Measurements from ENCODE around the gene SYTL1. TPM values are rescaled to one million over a fixed set of nuclear protein-coding genes. Genes with fewer than 3 reads are reported as not detected.

SYTL1 gene
- total and polyA plus RNA-seq, 9 of the 15 experiments (the other 6 are each of a cell fraction or from before 2014, with no cell fraction given): 0.04 to 9.3 (median 1.7) TPM

GRCh38 chr1:27341525-27342252, at the start of gene SYTL1 (continued):
- TF ChIP-seq ZBTB40 (IDR thresholded peaks at IDR 0.05) (peak; percentile 31; the same call in 1 of the 2 replicates), ZBTB40 (CRISPR knock-in tag; IDR thresholded peaks at IDR 0.05) (no peak), NR4A1 (CRISPR knock-in tag; IDR thresholded peaks at IDR 0.05) (no peak), NR4A1 (tag; IDR thresholded peaks at IDR 0.05) (no peak), BRF1 (IDR thresholded peaks at IDR 0.05; ENCODE audit: borderline replicate concordance, extremely low read depth, insufficient read length) (no peak), FUS (optimal IDR thresholded peaks at IDR 0.05; ENCODE audit: low read depth, low read length) (no peak), MBD2 (IDR thresholded peaks at IDR 0.05; ENCODE audit: borderline replicate concordance, low read depth) (peak; percentile 43; the same call in 1 of the 2 replicates), SMAD3 (CRISPR knock-in tag; conservative IDR thresholded peaks at IDR 0.05) (0 out of 2 replicates have a peak, but pooled peaks have one; percentile 28), SIN3B (IDR thresholded peaks at IDR 0.05; ENCODE audit: low read depth) (no peak), ZNF318 (IDR thresholded peaks at IDR 0.05; ENCODE audit: borderline replicate concordance in 1 of 2, low read depth in 1 of 2) (no peak)

Data from K562 (cell line).